IPS-15b (cell line): Measurements from ENCODE around the gene TBC1D32.
"Not testable (repeated sequence)": the region's sequence is repeated elsewhere in the genome, so short reads cannot be mapped to it uniquely, and the experiment has no call there.

Experiments used
- H3K27me3 ChIP-seq: one replicate; pipeline ENCODE4 v1.6.1; 2013; ENCODE audit warnings: low read length; ENCODE audit not compliant: control insufficient read depth, insufficient read depth
- H3K36me3 ChIP-seq: one replicate; pipeline ENCODE4 v1.6.1; 2013; ENCODE audit warnings: low read length; ENCODE audit not compliant: control insufficient read depth, insufficient read depth
- H3K4me1 ChIP-seq: one replicate; pipeline ENCODE4 v1.6.1; 2013; ENCODE audit warnings: mild to moderate bottlenecking, low read length; ENCODE audit not compliant: control insufficient read depth, insufficient read depth
- H3K4me3 ChIP-seq: one replicate; pipeline ENCODE4 v1.5.1; 2013; ENCODE audit warnings: low read depth, low read length
- H3K9ac ChIP-seq: one replicate; pipeline ENCODE4 v1.6.1; 2013; ENCODE audit warnings: low read depth, mild to moderate bottlenecking, low read length
- H3K9me3 ChIP-seq: one replicate; pipeline ENCODE4 v1.6.1; 2013; ENCODE audit warnings: mild to moderate bottlenecking, low read length; ENCODE audit not compliant: control insufficient read depth, insufficient read depth

TBC1D32 gene

DNA sequence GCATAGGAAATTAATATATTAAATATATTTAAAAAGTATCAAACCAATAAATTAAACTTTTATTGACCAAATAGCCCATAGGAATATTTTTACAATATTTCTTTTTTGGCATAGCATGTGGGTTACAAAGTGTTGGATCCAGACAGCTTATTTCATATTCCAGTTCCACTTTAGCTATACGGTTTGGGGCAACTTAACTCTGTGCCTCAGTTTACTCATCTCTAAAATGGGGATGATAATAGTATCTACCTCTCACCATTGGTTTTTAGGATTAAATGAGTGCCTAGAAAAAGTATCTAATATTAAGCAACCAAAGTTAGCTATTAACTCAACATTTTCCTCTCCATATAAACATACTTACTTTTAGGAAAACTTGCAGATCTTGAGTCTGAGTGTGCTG is 243.8 kb downstream of the TBC1D32 start:
- Histone ChIP-seq H3K4me3 (no peak overlapping the region), H3K36me3 (no peaks in the 10 kb centered on the region), H3K27me3 (no peaks in the 10 kb centered on the region), H3K9me3 (no peaks in the 10 kb centered on the region), H3K9ac (no peak overlapping the region), H3K4me1 (no peaks in the 10 kb centered on the region)

DNA sequence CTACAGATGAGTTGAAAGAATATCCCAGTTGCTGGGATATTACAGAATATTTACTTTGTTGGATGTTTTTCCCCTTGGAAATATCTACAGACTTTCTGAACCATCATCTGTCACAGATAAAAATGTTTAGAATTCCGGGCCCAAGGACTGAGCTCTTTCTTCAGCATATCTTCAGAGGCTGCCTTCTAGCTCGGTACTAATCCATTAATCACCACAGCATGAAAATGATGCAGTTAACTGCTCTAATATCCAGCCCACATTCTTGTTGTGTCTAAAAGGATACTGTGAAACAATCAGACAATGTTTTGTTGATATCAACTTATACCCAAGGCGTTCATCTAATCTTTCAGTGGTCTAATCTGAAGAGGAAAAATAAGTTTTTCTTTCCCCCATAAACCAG is 247.4 kb downstream of the TBC1D32 start:
- Histone ChIP-seq H3K9ac (no peak overlapping the region), H3K9me3 (no peaks in the 10 kb centered on the region), H3K4me3 (no peak overlapping the region), H3K36me3 (no peaks in the 10 kb centered on the region), H3K27me3 (no peaks in the 10 kb centered on the region), H3K4me1 (no peaks in the 10 kb centered on the region)

DNA sequence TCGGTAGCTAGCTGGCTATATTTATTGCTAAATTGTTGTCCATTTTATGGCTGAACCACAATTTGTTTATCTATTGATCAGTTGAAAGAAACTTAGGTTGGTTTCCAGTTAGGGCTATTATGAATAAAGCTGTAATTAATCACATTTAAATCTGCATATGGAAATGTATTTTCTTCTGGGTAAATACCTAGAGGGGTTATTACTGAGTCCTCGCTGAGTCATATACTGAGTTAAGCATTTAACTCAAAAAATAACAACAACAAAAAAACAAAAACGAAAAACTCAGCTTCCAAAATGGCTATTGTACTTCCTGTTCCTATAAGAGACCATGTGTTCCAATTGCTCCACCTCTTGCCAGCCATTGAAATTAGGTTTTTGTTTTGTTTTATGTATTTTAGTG is 258.2 kb downstream of the TBC1D32 start:
- Histone ChIP-seq H3K4me1 (no peaks in the 10 kb centered on the region), H3K9me3 (no peaks in the 10 kb centered on the region), H3K9ac (no peak overlapping the region), H3K27me3 (no peaks in the 10 kb centered on the region), H3K36me3 (no peaks in the 10 kb centered on the region), H3K4me3 (no peak overlapping the region)

DNA sequence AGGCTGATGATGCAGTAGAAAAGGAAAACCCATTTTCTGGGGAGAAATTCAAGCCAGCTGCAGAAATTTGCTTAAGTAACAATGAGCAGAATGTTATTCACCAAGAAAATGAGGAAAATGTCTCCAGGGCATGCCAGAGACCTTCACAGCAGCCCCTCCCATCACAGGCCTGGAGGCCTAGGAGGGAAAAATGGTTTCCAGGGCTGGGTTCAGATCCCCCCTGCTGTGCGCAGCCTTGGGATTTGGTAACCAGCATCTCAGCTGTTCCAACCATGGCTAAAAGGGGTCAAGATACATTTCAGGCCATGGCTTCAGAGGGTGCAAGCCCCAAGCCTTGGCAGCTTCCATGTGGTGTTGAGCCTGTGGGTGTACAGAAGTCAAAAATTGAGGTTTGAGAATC is 265.5 kb downstream of the TBC1D32 start:
- not testable (repeated sequence) for H3K27me3 ChIP-seq, H3K4me1 ChIP-seq, H3K4me3 ChIP-seq, H3K9ac ChIP-seq, H3K36me3 ChIP-seq
- H3K9me3 ChIP-seq, result peaks cover 11% of the 10 kb centered on the region

DNA sequence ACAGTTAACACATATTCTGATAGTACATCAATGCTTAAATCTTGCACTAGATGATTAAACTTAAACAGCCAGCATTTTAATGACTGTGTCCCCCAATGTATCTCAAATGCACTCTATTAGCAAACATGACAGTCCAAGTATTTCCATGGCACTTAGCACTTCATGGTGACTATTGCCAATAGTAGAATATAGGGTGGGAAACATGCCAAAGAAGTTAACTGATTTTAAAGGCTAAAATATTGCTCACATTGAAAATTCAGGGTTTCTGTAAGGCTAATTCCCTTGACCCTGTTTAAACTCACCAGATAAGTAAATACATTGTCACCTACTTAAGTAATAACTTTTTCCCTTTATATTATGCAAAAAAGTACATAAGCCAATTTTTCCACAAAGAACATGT is 266.9 kb downstream of the TBC1D32 start:
- Histone ChIP-seq H3K9me3 (peaks cover 11% of the 10 kb centered on the region), H3K4me1 (no peaks in the 10 kb centered on the region), H3K36me3 (no peaks in the 10 kb centered on the region), H3K4me3 (no peak overlapping the region), H3K27me3 (no peaks in the 10 kb centered on the region), H3K9ac (no peak overlapping the region)

DNA sequence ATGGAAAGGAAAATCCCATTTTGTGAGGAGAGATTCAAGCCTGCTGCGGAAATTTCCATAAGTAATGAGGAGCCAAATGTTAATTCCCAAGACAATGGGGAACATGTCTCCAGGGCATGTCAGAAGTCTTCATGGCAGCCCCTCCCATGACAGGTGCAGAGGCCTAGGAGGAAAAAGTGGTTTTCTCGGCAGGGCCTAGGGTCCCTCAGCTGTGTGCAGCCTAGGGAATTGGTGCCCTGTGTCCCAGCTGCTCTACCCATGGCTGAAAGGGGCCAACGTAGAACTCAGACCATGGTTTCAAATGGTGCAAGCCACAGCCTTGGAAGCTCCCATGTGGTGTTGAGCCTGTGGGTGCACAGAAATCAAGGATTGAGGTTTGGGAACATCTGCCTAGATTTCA is 269.9 kb downstream of the TBC1D32 start:
- no peaks in the 10 kb centered on the region for H3K4me1 ChIP-seq
- no peaks in the 10 kb centered on the region for H3K27me3 ChIP-seq
- no peaks in the 10 kb centered on the region for H3K36me3 ChIP-seq
- peaks cover 11% of the 10 kb centered on the region for H3K9me3 ChIP-seq
- H3K9ac ChIP-seq, result no peak overlapping the region
- H3K4me3 ChIP-seq, result no peak overlapping the region

DNA sequence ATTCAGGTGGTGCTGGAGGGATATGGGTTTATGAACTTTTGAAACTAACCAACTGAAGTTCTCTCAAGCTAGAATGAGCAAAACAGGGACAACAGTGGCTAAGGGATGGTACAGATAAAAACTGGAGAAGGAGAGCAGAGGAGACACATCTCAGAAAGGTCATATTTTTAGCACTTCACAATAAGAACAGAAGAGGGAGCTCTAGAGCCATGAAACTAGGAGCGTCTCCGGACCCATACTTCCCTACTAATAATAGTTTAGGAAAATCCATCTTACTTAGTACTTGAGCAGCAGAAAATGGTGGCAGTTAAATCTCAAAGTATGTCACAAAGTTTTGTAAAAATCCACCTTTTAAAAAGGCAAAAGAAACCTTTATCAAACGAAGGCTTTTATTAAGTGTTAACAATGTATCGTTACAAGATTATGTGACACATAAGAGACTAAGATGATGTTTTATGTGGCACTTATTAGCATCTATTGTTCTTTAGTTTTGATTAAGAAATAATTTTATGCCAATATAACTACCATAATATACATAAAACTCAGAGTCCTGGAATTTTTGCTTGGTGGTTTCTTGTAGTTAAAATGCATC is 278.6 kb downstream of the TBC1D32 start:
- Histone ChIP-seq H3K9me3 (no peaks in the 10 kb centered on the region), H3K4me3 (no peak overlapping the region), H3K36me3 (no peaks in the 10 kb centered on the region), H3K9ac (no peak overlapping the region), H3K4me1 (no peaks in the 10 kb centered on the region), H3K27me3 (no peaks in the 10 kb centered on the region)

DNA sequence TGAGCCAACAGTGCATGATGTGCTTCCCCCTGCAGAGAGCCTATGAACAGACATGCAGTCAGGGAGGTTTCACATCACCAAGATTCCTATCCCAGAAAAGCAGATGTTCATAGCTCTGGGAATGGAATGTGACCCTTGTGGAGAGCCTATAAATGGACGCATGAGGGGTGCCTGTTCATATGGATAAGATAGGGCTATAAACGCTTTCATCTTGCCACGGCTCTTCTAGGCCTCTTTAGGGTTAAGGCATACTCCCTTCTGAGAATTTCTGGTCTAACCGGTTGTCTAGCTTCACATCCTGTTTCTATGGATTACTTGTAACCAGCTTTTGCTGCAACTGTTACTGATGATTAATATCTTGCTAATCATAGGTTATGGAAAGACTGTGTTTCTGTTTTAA is 285.7 kb downstream of the TBC1D32 start:
- H3K9me3 ChIP-seq, result not testable (repeated sequence)

DNA sequence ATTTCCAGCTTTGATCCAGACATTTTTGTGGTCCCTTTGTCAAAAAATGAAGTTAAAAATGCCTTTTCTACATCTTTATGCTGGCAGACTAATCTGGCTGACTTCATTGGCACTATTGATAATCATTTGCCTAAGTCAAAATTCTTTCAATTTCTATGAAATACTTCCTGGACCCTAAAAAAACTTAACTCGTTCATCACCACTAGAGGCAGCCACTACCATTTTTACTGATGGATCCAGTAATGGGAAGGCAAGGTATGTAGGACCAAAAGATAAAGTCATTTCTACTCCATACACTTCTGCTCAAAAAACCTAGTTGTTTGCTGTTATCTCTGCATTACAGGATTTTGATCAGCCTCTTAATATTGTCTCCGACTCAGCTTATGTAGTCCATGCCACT is 289.4 kb downstream of the TBC1D32 start:
- H3K9me3 ChIP-seq, H3K9ac ChIP-seq, H3K4me3 ChIP-seq, H3K4me1 ChIP-seq, H3K36me3 ChIP-seq, H3K27me3 ChIP-seq: not testable (repeated sequence)

More for the DNA sequence above, 285.7 kb downstream of the TBC1D32 start:
- not testable (repeated sequence) for H3K27me3 ChIP-seq, H3K36me3 ChIP-seq, H3K4me1 ChIP-seq, H3K9ac ChIP-seq, H3K4me3 ChIP-seq

DNA sequence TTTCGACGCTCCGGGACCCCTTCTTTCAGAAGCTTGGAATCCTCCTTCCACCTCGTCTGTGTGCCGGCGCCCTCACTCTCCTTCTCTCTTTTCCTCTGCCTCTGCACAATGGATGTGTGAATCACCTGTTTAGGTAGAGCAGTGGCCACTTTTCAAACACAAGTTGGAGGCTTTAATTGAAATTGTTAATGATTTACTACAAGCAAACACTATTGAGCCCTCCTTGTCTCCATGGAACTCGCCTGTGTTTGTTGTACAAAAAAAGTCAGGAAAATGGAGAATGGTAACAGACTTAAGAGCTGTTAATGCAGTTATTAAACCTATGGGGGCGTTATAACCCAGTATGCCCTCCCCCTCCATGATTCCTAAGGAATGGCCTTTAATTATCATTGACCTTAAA is 290.6 kb downstream of the TBC1D32 start:
- H3K9me3 ChIP-seq, H3K27me3 ChIP-seq, H3K4me1 ChIP-seq, H3K36me3 ChIP-seq, H3K9ac ChIP-seq, H3K4me3 ChIP-seq: not testable (repeated sequence)

DNA sequence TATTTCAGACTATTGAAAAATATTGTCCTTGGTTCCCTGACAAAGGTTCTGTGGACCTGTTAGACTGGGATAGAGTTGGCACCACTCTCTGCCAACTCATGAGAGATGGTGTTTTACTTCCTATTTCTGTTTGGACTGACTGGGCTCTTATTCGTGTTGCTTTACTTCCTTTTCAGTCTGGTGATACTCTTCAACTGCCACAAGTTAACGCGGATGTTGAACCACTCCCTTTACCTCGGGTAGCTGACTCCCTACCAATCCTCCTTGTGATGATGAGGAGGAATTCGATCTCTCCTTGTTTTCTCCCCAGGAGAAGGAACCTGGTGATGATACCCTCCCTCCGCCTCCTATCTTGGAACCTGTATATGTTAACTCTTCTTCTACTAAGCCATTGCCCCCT is 291.1 kb downstream of the TBC1D32 start:
- H3K4me3 ChIP-seq, H3K36me3 ChIP-seq, H3K9ac ChIP-seq, H3K4me1 ChIP-seq, H3K9me3 ChIP-seq, H3K27me3 ChIP-seq: not testable (repeated sequence)

DNA sequence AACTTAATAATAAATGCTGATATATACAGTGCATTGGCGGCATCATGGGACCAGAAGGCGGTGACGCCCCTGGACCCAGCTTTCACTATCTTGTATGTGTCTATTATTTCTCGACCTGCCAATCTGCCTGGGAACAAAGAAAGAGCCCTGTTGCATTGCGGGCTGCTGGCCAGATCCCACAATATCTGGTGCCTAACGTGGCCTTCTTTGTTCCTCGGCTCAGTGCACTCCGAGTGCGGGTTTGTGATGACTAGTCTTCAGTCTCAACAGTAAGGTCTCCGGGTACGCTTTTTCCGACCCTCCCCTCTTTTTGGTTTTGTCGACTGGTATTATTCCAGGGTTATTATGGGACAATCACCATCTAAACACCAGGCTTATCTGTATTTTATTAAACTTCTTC is 291.5 kb downstream of the TBC1D32 start:
- Histone ChIP-seq H3K9ac (no peak overlapping the region), H3K4me3 (no peak overlapping the region), H3K27me3 (no peaks in the 10 kb centered on the region), H3K9me3 (no peaks in the 10 kb centered on the region), H3K36me3 (no peaks in the 10 kb centered on the region), H3K4me1 (no peaks in the 10 kb centered on the region)

DNA sequence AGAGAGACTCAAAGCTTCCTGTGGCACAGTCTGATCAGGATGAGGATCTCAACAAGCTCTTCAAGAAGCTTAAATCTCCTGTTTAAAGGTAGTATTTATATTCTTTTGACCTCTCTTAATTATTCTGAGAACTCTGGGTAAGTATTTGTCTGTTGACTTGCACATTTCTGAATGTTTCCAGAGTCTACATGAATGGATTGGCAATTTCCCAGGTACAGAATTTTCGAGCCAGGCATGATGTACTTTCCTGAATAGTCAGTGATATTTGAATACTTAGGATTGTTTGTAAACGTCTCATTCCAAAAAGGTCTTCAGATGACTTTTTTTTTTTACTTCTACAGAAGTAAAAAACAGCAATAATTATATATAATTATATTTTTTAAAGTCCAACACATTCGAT is 293.4 kb downstream of the TBC1D32 start:
- Histone ChIP-seq H3K9ac (no peak overlapping the region), H3K27me3 (no peaks in the 10 kb centered on the region), H3K4me1 (no peaks in the 10 kb centered on the region), H3K36me3 (no peaks in the 10 kb centered on the region), H3K9me3 (no peaks in the 10 kb centered on the region), H3K4me3 (no peak overlapping the region)
